HCT116 (cell line): Measurements from ENCODE around the gene OPN5. TPM values are rescaled to one million over a fixed set of nuclear protein-coding genes. Genes with fewer than 3 reads are reported as not detected.

Experiments
- ATAC-seq: fragments of 200-7000 bp; cut with Tn5 transposase; 2 replicates; pipeline ENCODE4 v1.9.1; 2020; ENCODE audit warnings: mild to moderate bottlenecking, moderate library complexity
- BruUV-seq: library from RNA; stranded (reverse); fragments of 400-500 nt; replicated peaks from 2 replicates; lab custom pipeline; 2021; lab: Mats Ljungman, UMichigan
- CTCF ChIA-PET: fragments of 300-600 bp; sonication (Branson Sonifier 250); formaldehyde crosslinking; loops from one replicate; lab custom pipeline; 2021; ENCODE audit warnings: antibody characterized with exemption; lab: Charles Lee
- POLR2A ChIA-PET: fragments of 300-600, 350-600 bp; sonication (Branson Sonifier 250); formaldehyde crosslinking; loops from one replicate; lab custom pipeline; 2021; ENCODE audit warnings: antibody characterized with exemption; lab: Charles Lee
- RAD21 ChIA-PET, 2 experiments: fragments of 300-600 bp; sonication (Branson Sonifier 250); formaldehyde crosslinking; loops; one replicate each; lab custom pipeline; 2023; ENCODE audit warnings: low total read pairs in 2 of 2; ENCODE audit not compliant: uncharacterized antibody in 2 of 2, unreplicated experiment in 2 of 2, low non-redundant PET in 1 of 2; lab: Charles Lee
- DNase-seq: peaks from one replicate; pipeline ENCODE4 v3.0.0-alpha.2; 2010; ENCODE audit warnings: low read depth, low spot score
- H2AFZ ChIP-seq: fragments of 200-600 bp; shearing (Covaris generic), sonication (generic); 2 replicates; pipeline ENCODE4 v1.6.1; 2017; ENCODE audit warnings: low read depth, mixed run types, mixed read lengths, antibody characterized with exemption, low read length; ENCODE audit not compliant: poor library complexity, severe bottlenecking
- H3K27ac ChIP-seq: 2 replicates; pipeline ENCODE4 v1.5.1; 2012; ENCODE audit warnings: low read depth, low read length
- H3K27me3 ChIP-seq: fragments of 200-600 bp; sonication (generic); 2 replicates; pipeline ENCODE4 v1.6.1; 2016; ENCODE audit warnings: mixed run types, low read length, mixed read lengths; ENCODE audit not compliant: insufficient read depth
- H3K36me3 ChIP-seq, 2 experiments: fragments of 200-500 bp in 1 of 2; fragments of 200-600 bp in 1 of 2; sonication (Bioruptor generic) in 1 of 2; sonication (generic) in 1 of 2; 2 replicates each; pipeline versions ENCODE4 v1.5.1 to v1.6.1; 2014 to 2016; ENCODE audit warnings: low read length in 2 of 2, inconsistent platforms in 1 of 2, mixed read lengths in 1 of 2, mixed run types in 1 of 2; ENCODE audit not compliant: insufficient read depth in 2 of 2, control insufficient read depth in 1 of 2
- H3K4me1 ChIP-seq, 2 experiments: fragments of 200-600 bp in 1 of 2; sonication (generic) in 1 of 2; 2 replicates each; pipeline versions ENCODE4 v1.5.1 to v1.6.1; 2012 to 2017; ENCODE audit warnings: low read length in 2 of 2, inconsistent platforms in 1 of 2, mild to moderate bottlenecking in 1 of 2, mixed read lengths in 1 of 2, mixed run types in 1 of 2, moderate library complexity in 1 of 2; ENCODE audit not compliant: insufficient read depth in 2 of 2, control insufficient read depth in 1 of 2
- H3K4me2 ChIP-seq: fragments of 200-600 bp; sonication (generic); 2 replicates; pipeline ENCODE4 v1.6.1; 2017; ENCODE audit warnings: mixed run types, low read length, mixed read lengths
- H3K4me3 ChIP-seq, 2 experiments: fragments of 200-600 bp in 1 of 2; sonication (generic) in 1 of 2; replicated peaks in 1 of 2; 2 replicates each; pipeline ENCODE4 v1.5.1; 2011 to 2016; ENCODE audit warnings: low read length in 2 of 2, control low read depth in 1 of 2, low read depth in 1 of 2, mild to moderate bottlenecking in 1 of 2, mixed read lengths in 1 of 2, mixed run types in 1 of 2
- H3K79me2 ChIP-seq: fragments of 200-600 bp; sonication (generic); 2 replicates; pipeline ENCODE4 v1.6.1; 2017; ENCODE audit warnings: mild to moderate bottlenecking, mixed run types, low read length, moderate library complexity, mixed read lengths; ENCODE audit not compliant: insufficient read depth
- H3K9ac ChIP-seq: fragments of 200-600 bp; sonication (generic); 2 replicates; pipeline ENCODE4 v1.6.1; 2016; ENCODE audit warnings: low read length, mixed read lengths
- H3K9me2 ChIP-seq: fragments of 200-600 bp; sonication (generic), shearing (Covaris generic); 2 replicates; pipeline ENCODE4 v1.6.1; 2017; ENCODE audit warnings: mixed run types, mild to moderate bottlenecking, moderate library complexity; ENCODE audit not compliant: insufficient read depth
- H3K9me3 ChIP-seq, 2 experiments: fragments of 200-500 bp in 1 of 2; fragments of 200-600 bp in 1 of 2; sonication (Bioruptor generic) in 1 of 2; sonication (generic) in 1 of 2; 2 replicates each; pipeline ENCODE4 v1.6.1; 2014 to 2017; ENCODE audit warnings: low read length in 2 of 2, mixed read lengths in 2 of 2, inconsistent platforms in 1 of 2, low read depth in 1 of 2, mild to moderate bottlenecking in 1 of 2, mixed run types in 1 of 2, moderate library complexity in 1 of 2; ENCODE audit not compliant: control insufficient read depth in 1 of 2, insufficient read depth in 1 of 2
- H4K20me1 ChIP-seq: fragments of 200-600 bp; sonication (generic), shearing (Covaris generic); 2 replicates; pipeline ENCODE4 v1.6.1; 2017; ENCODE audit warnings: mixed run types, mild to moderate bottlenecking, moderate library complexity; ENCODE audit not compliant: insufficient read depth
- ATF3 ChIP-seq: IDR thresholded peaks from 2 replicates; pipeline ENCODE4 v1.6.1; 2012
- CEBPB ChIP-seq: IDR thresholded peaks from 2 replicates; pipeline ENCODE4 v1.6.1; 2012; ENCODE audit warnings: low read depth
- ELF1 ChIP-seq: IDR thresholded peaks from 2 replicates; pipeline ENCODE4 v1.6.1; 2012; ENCODE audit warnings: low read depth, borderline replicate concordance
- POLR2AphosphoS5 ChIP-seq: IDR thresholded peaks from 2 replicates; pipeline ENCODE4 v1.6.1; 2011; ENCODE audit warnings: mild to moderate bottlenecking, low read depth, low read length, moderate library complexity
- RAD21 ChIP-seq: IDR thresholded peaks from 2 replicates; pipeline ENCODE4 v1.6.1; 2012; ENCODE audit warnings: low read depth, mild to moderate bottlenecking
- REST ChIP-seq: IDR thresholded peaks from 2 replicates; pipeline ENCODE4 v1.6.1; 2012; ENCODE audit warnings: low read depth
- SP1 ChIP-seq: IDR thresholded peaks from 2 replicates; pipeline ENCODE4 v1.6.1; 2012; ENCODE audit warnings: low read depth
- SRF ChIP-seq: IDR thresholded peaks from 2 replicates; pipeline ENCODE4 v1.6.1; 2012; ENCODE audit warnings: low read depth
- TCF7L2 ChIP-seq: IDR thresholded peaks from 2 replicates; pipeline ENCODE4 v1.7.0; 2011; ENCODE audit warnings: borderline replicate concordance, inconsistent platforms; ENCODE audit not compliant: insufficient read depth, insufficient read length; ENCODE audit errors: extremely low read depth
- YY1 ChIP-seq: IDR thresholded peaks from 2 replicates; pipeline ENCODE4 v1.6.1; 2011; ENCODE audit warnings: low read length, low read depth, moderate library complexity, mild to moderate bottlenecking; ENCODE audit not compliant: insufficient replicate concordance; ENCODE audit errors: extremely low read depth
- intact Hi-C: fragments of 100-400 bp; cut with micrococcal nuclease; formaldehyde crosslinking; loops from 2 replicates; pipeline ENCODE4 v1.10.0; 2022
- total RNA-seq: library from RNA; stranded (reverse); gene quantifications from one replicate; pipeline ENCODE4 v1.2.1, GENCODE V29; 2021; ENCODE audit not compliant: unreplicated experiment

Gene OPN5
- total RNA-seq, 1 experiment from 2014 or later = not detected

DNA sequence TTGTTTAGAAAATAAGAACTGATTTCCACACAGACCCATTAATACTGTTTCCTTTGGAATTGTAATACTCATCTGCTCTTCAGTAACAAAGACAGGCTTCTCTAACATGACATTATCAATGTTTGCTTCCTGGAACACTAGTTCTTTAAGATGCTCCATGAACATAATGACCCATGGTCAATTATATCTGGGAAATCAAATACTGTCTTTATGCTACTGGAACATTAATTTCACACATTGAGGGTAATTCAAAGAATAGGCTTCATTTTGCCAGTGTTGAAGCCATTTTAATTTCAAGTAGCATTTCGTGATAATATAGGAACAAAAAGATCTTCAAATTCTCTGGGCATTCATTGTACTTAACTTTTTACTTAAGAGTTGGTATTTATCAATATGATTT lies 80.9 kb downstream of the OPN5 start:
- no peak for DNase-seq
- Histone ChIP-seq H3K36me3 (no peaks in the 10 kb centered on the region), H3K4me1 (no peaks in the 10 kb centered on the region), H3K4me2 (no peak overlapping the region), H3K27ac (no peak overlapping the region), H2AFZ (no peak overlapping the region), H3K79me2 (no peaks in the 10 kb centered on the region), H3K9ac (no peak overlapping the region), H3K9me3 (no peaks in the 10 kb centered on the region), H4K20me1 (no peaks in the 10 kb centered on the region), H3K4me3 (no peak overlapping the region), H3K9me2 (no peaks in the 10 kb centered on the region), H3K27me3 (no peaks in the 10 kb centered on the region)
- no peak for ATAC-seq
- intact Hi-C loops = no loop called here
- CTCF ChIA-PET = no interaction called here
- RAD21 ChIA-PET = no interaction called here
- no peak for TF ChIP-seq REST
- no TSS peak for BruUV-seq
- POLR2A ChIA-PET = no interaction called here

DNA sequence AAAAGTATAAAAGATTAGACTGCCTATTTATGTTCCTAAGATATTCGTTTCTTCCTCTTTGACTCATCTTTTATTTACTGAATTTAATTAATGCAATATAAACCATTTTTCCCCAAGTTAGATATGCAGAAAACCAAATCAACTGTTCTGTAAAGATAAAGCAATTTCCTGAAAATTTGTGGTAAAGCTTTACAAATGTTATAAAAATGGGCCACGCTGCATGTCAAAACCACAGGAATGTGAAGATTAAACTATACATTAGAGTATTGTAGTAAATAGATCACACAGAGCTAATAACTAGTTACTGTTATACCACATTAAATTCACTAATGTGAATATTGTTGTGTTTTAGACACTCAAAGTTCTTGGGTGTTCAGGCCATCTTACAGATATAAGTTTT lies 83.4 kb downstream of the OPN5 start:
- Histone ChIP-seq H3K36me3 (no peaks in the 10 kb centered on the region), H3K4me1 (no peaks in the 10 kb centered on the region)
- POLR2A ChIA-PET = no interaction called here
- no peak for TF ChIP-seq ELF1
- no peak for TF ChIP-seq YY1
- no peak for TF ChIP-seq TCF7L2
- no peak for TF ChIP-seq RAD21
- TF ChIP-seq CEBPB = no peak
- TF ChIP-seq REST = no peak
- no peak for TF ChIP-seq SRF
- no peak for TF ChIP-seq ATF3
- no peak for TF ChIP-seq POLR2AphosphoS5
- TF ChIP-seq SP1 = no peak

More for the DNA sequence above, 83.4 kb downstream of the OPN5 start:
- H3K9me2 ChIP-seq = no peaks in the 10 kb centered on the region
- H3K9ac ChIP-seq = no peak overlapping the region
- no peak overlapping the region for H3K27ac ChIP-seq
- H3K27me3 ChIP-seq = no peaks in the 10 kb centered on the region
- BruUV-seq = no TSS peak
- no peak overlapping the region for H3K4me2 ChIP-seq
- no peak overlapping the region for H2AFZ ChIP-seq
- intact Hi-C loops = no loop called here
- no peaks in the 10 kb centered on the region for H3K79me2 ChIP-seq
- RAD21 ChIA-PET = no interaction called here
- H4K20me1 ChIP-seq = no peaks in the 10 kb centered on the region
- DNase-seq = no peak
- CTCF ChIA-PET = no interaction called here
- ATAC-seq = no peak
- H3K9me3 ChIP-seq = no peaks in the 10 kb centered on the region
- H3K4me3 ChIP-seq = no peak overlapping the region
